H9 (cell line): ENCODE results near the gene KIFC3. TPM values are rescaled to one million over a fixed set of nuclear protein-coding genes. Genes with fewer than 3 reads are reported as not detected.

Source experiments
- DNase-seq: peaks from one replicate; pipeline ENCODE4 v3.0.0-alpha.2; 2017
- H2AFZ ChIP-seq: one replicate; pipeline ENCODE4 v1.6.1; 2013; ENCODE audit warnings: mild to moderate bottlenecking, low read length, control low read depth, moderate library complexity
- H2AK5ac ChIP-seq: 2 replicates; pipeline ENCODE4 v1.6.1; 2013; ENCODE audit warnings: low read length, control low read depth, mixed read lengths; ENCODE audit not compliant: insufficient read length
- H2BK120ac ChIP-seq: one replicate; pipeline ENCODE4 v1.6.1; 2013; ENCODE audit warnings: low read depth, mild to moderate bottlenecking, low read length, control low read depth, inconsistent platforms; ENCODE audit not compliant: poor library complexity, severe bottlenecking
- H2BK12ac ChIP-seq: 2 replicates; pipeline ENCODE4 v1.6.1; 2013; ENCODE audit warnings: low read length, control low read depth, mixed read lengths, low read depth; ENCODE audit not compliant: insufficient read length
- H2BK15ac ChIP-seq: 2 replicates; pipeline ENCODE4 v1.6.1; 2013; ENCODE audit warnings: low read depth, low read length, control low read depth
- H2BK20ac ChIP-seq: one replicate; pipeline ENCODE4 v1.6.1; 2013; ENCODE audit warnings: low read depth, mild to moderate bottlenecking, low read length, control low read depth, inconsistent platforms; ENCODE audit not compliant: poor library complexity, severe bottlenecking
- H2BK5ac ChIP-seq: 2 replicates; pipeline ENCODE4 v1.6.1; 2013; ENCODE audit warnings: low read length, control low read depth, mixed read lengths; ENCODE audit not compliant: insufficient read length
- H3K14ac ChIP-seq: 2 replicates; pipeline ENCODE4 v1.6.1; 2013; ENCODE audit warnings: low read length, control low read depth; ENCODE audit not compliant: insufficient read depth
- H3K18ac ChIP-seq: 2 replicates; pipeline ENCODE4 v1.6.1; 2013; ENCODE audit warnings: low read depth, mild to moderate bottlenecking, mixed read lengths, low read length, control low read depth; ENCODE audit not compliant: insufficient read length
- H3K23ac ChIP-seq: 2 replicates; pipeline ENCODE4 v1.6.1; 2013; ENCODE audit warnings: low read length, control low read depth, mixed read lengths, low read depth; ENCODE audit not compliant: insufficient read length
- H3K23me2 ChIP-seq: 2 replicates; pipeline ENCODE4 v1.6.1; 2013; ENCODE audit warnings: low read depth, mild to moderate bottlenecking, mixed read lengths, low read length, control low read depth; ENCODE audit not compliant: insufficient read length, poor library complexity, severe bottlenecking
- H3K27ac ChIP-seq: 2 replicates; pipeline ENCODE4 v1.5.1; 2013; ENCODE audit warnings: low read length, control low read depth, mixed read lengths, low read depth; ENCODE audit not compliant: insufficient read length
- H3K27me3 ChIP-seq: 2 replicates; pipeline ENCODE4 v1.6.1; 2013; ENCODE audit warnings: low read length, control low read depth, inconsistent platforms; ENCODE audit not compliant: insufficient read depth
- H3K4ac ChIP-seq: 2 replicates; pipeline ENCODE4 v1.6.1; 2013; ENCODE audit warnings: low read depth, mild to moderate bottlenecking, control low read depth, inconsistent platforms, low read length, moderate library complexity
- H3K4me1 ChIP-seq: 2 replicates; pipeline ENCODE4 v1.6.1; 2013; ENCODE audit warnings: low read length, control low read depth, inconsistent platforms; ENCODE audit not compliant: insufficient read depth
- H3K4me2 ChIP-seq: 2 replicates; pipeline ENCODE4 v1.6.1; 2013; ENCODE audit warnings: low read length, control low read depth, mixed read lengths; ENCODE audit not compliant: insufficient read length, insufficient read depth
- H3K56ac ChIP-seq: 2 replicates; pipeline ENCODE4 v1.6.1; 2013; ENCODE audit warnings: low read depth, mild to moderate bottlenecking, mixed read lengths, low read length, control low read depth; ENCODE audit not compliant: insufficient read length
- H3K79me1 ChIP-seq: 2 replicates; pipeline ENCODE4 v1.6.1; 2013; ENCODE audit warnings: low read depth, mild to moderate bottlenecking, moderate library complexity, low read length, control low read depth, inconsistent platforms; ENCODE audit not compliant: insufficient read depth, poor library complexity, severe bottlenecking
- H3K79me2 ChIP-seq: 2 replicates; pipeline ENCODE4 v1.6.1; 2013; ENCODE audit warnings: low read length, control low read depth, inconsistent platforms; ENCODE audit not compliant: insufficient read depth
- H3K9ac ChIP-seq: 2 replicates; pipeline ENCODE4 v1.6.1; 2013; ENCODE audit warnings: low read length, control low read depth, mixed read lengths; ENCODE audit not compliant: insufficient read length; ENCODE audit errors: extremely low read depth
- H3K9me3 ChIP-seq: one replicate; pipeline ENCODE4 v1.6.1; 2013; ENCODE audit warnings: low read depth, low read length, inconsistent platforms; ENCODE audit not compliant: control insufficient read depth
- H3T11ph ChIP-seq: one replicate; pipeline ENCODE4 v1.6.1; 2013; ENCODE audit warnings: mild to moderate bottlenecking, low read length, control low read depth, inconsistent platforms
- H4K20me1 ChIP-seq: one replicate; pipeline ENCODE4 v1.6.1; 2013; ENCODE audit not compliant: control insufficient read depth, insufficient read length, insufficient read depth
- H4K5ac ChIP-seq: 2 replicates; pipeline ENCODE4 v1.6.1; 2013; ENCODE audit warnings: low read depth, mild to moderate bottlenecking, mixed read lengths, low read length, control low read depth; ENCODE audit not compliant: insufficient read length
- H4K8ac ChIP-seq: replicated peaks from 2 replicates; pipeline ENCODE4 v1.6.1; 2013; ENCODE audit warnings: low read length, control low read depth, mixed read lengths, low read depth; ENCODE audit not compliant: insufficient read length
- H4K91ac ChIP-seq: 2 replicates; pipeline ENCODE4 v1.6.1; 2013; ENCODE audit warnings: low read depth, mild to moderate bottlenecking, moderate library complexity, mixed read lengths, low read length, control low read depth; ENCODE audit not compliant: insufficient read length
- H3K27ac Mint-ChIP-seq, 3 experiments: 2 replicates in 2 of 3; 3 replicates in 1 of 3; pipeline ENCODE4 v1.8.0; 2020 to 2021; ENCODE audit warnings: mixed read lengths in 3 of 3, mild to moderate bottlenecking in 1 of 3, moderate library complexity in 1 of 3
- H3K27me3 Mint-ChIP-seq: 2 replicates; pipeline ENCODE4 v1.8.0; 2021; ENCODE audit warnings: low read depth, mild to moderate bottlenecking, moderate library complexity, mixed read lengths
- H3K36me3 Mint-ChIP-seq, 3 experiments: 2 replicates in 2 of 3; 3 replicates in 1 of 3; pipeline ENCODE4 v1.8.0; 2020 to 2021; ENCODE audit warnings: low read depth in 3 of 3, mixed read lengths in 3 of 3; ENCODE audit not compliant: insufficient read depth in 1 of 3
- H3K4me1 Mint-ChIP-seq, 2 experiments: 2 replicates each; pipeline ENCODE4 v1.8.0; 2020; ENCODE audit warnings: mixed read lengths in 2 of 2
- H3K4me3 Mint-ChIP-seq, 2 experiments: 2 replicates in 1 of 2; 3 replicates in 1 of 2; pipeline ENCODE4 v1.8.0; 2020 to 2021; ENCODE audit warnings: mild to moderate bottlenecking in 2 of 2, mixed read lengths in 2 of 2, moderate library complexity in 1 of 2
- H3K9me3 Mint-ChIP-seq, 2 experiments: 2 replicates in 1 of 2; 3 replicates in 1 of 2; pipeline ENCODE4 v1.8.0; 2020; ENCODE audit warnings: mild to moderate bottlenecking in 2 of 2, mixed read lengths in 2 of 2, moderate library complexity in 1 of 2
- CTCF ChIP-seq: fragments of 200-600 bp; sonication (generic); conservative IDR thresholded peaks from 3 replicates; pipeline ENCODE4 v1.8.0; 2021; ENCODE audit warnings: antibody characterized with exemption, mild to moderate bottlenecking
- WGBS: extraction: QIAGEN DNeasy Blood & Tissue Kit; methylation state at CpG from one replicate; pipeline ENCODE4 v1.1.7; 2013; ENCODE audit warnings: missing lambda C conversion rate, low lambda C conversion rate, mixed read lengths; ENCODE audit not compliant: insufficient read length; ENCODE audit errors: extremely low coverage; 5-methylcytosine and 5-hydroxymethylcytosine counted together
- total RNA-seq: library from RNA; stranded (reverse); gene quantifications from 2 replicates; pipeline ENCODE4 v1.2.1, GENCODE V29; 2021

The KIFC3 gene
- total RNA-seq, 1 experiment from 2014 or later = 5.0 TPM

GRCh38 chr16:57749101-57749692, 53.1 kb downstream of the KIFC3 start:
- Histone ChIP-seq H3K18ac (no peak overlapping the region), H3K4me1 (no peaks in the 10 kb centered on the region), H3K27ac (no peak overlapping the region), H3K79me2 (no peaks in the 10 kb centered on the region), H4K8ac (no peak overlapping the region), H3K23me2 (no peaks in the 10 kb centered on the region), H3T11ph (no peak overlapping the region), H4K5ac (no peak overlapping the region), H2BK20ac (no peak overlapping the region), H3K23ac (no peak overlapping the region), H3K27me3 (no peaks in the 10 kb centered on the region), H2BK12ac (no peak overlapping the region), H3K9ac (no peak overlapping the region), H3K14ac (no peak overlapping the region), H2AFZ (no peak overlapping the region), H3K79me1 (no peaks in the 10 kb centered on the region), H3K4me2 (no peak overlapping the region), H4K91ac (no peak overlapping the region), H2BK120ac (no peak overlapping the region), H3K56ac (no peak overlapping the region), H2AK5ac (no peak overlapping the region), H2BK15ac (no peak overlapping the region), H4K20me1 (no peaks in the 10 kb centered on the region), H3K4ac (no peak overlapping the region), H2BK5ac (no peak overlapping the region), H3K9me3 (no peaks in the 10 kb centered on the region)
- Mint-ChIP-seq H3K9me3 (no peaks in the 10 kb centered on the region), H3K36me3 (peaks cover 3 to 15% (median 11%) of the 10 kb centered on the region in 3 experiments; a peak in 4 of 7 replicates), H3K27me3 (no peaks in the 10 kb centered on the region; the same call in 1 of the 2 replicates), H3K4me3 (no peak overlapping the region), H3K4me1 (no peaks in the 10 kb centered on the region), H3K27ac (no peak overlapping the region)
- DNase-seq = no peak
- WGBS = no CpG with 5 or more reads among the region's 3 CpGs
- no peak for TF ChIP-seq CTCF
